ENCODE data around the gene HSPA5.

Gene HSPA5

GRCh38 chr9:125276771-125277170, 35.6 kb upstream of the HSPA5 start:
- peaks cover 6% of the 10 kb centered on the region for H3K4me1 ChIP-seq (ENCODE audit: low read depth, poor library complexity, severe bottlenecking)

GRCh38 chr9:125272697-125273096, 31.6 kb upstream of the HSPA5 start:
- Histone ChIP-seq H3K4me1 (ENCODE audit: low read depth, poor library complexity, severe bottlenecking) (peaks cover 14% of the 10 kb centered on the region), H3K79me2 (ENCODE audit: insufficient read depth, low read depth) (peaks cover 59% of the 10 kb centered on the region), H3K27ac (no peak overlapping the region), H3K27me3 (ENCODE audit: insufficient read depth, low read depth) (no peaks in the 10 kb centered on the region), H3K9ac (no peak overlapping the region), H3K36me3 (ENCODE audit: insufficient read depth) (no peaks in the 10 kb centered on the region; the same call in 1 of the 2 replicates), H2AFZ (ENCODE audit: low read depth) (no peak overlapping the region), H3K4me2 (no peak overlapping the region), H4K20me1 (ENCODE audit: insufficient read depth) (no peaks in the 10 kb centered on the region), H3K4me3 (IDR thresholded peaks at IDR 0.05; ENCODE audit: insufficient read depth, low read depth, low read length) (no peak overlapping the region)
- no peak for TF ChIP-seq CTCF (conservative IDR thresholded peaks at IDR 0.05; ENCODE audit: low read depth, low read length)

More at GRCh38 chr9:125276771-125277170, 35.6 kb upstream of the HSPA5 start:
- Histone ChIP-seq H3K36me3 (ENCODE audit: insufficient read depth) (no peaks in the 10 kb centered on the region; the same call in 1 of the 2 replicates), H3K79me2 (ENCODE audit: insufficient read depth, low read depth) (peaks cover 73% of the 10 kb centered on the region), H3K4me2 (no peak overlapping the region), H3K27ac (no peak overlapping the region), H3K27me3 (ENCODE audit: insufficient read depth, low read depth) (no peaks in the 10 kb centered on the region), H4K20me1 (ENCODE audit: insufficient read depth) (no peaks in the 10 kb centered on the region), H3K9ac (no peak overlapping the region), H3K4me3 (IDR thresholded peaks at IDR 0.05; ENCODE audit: insufficient read depth, low read depth, low read length) (no peak overlapping the region), H2AFZ (ENCODE audit: low read depth) (no peak overlapping the region)
- no peak for TF ChIP-seq CTCF (conservative IDR thresholded peaks at IDR 0.05; ENCODE audit: low read depth, low read length)

GRCh38 chr9:125271081-125271480, 29.9 kb upstream of the HSPA5 start:
- TF ChIP-seq CTCF (conservative IDR thresholded peaks at IDR 0.05; ENCODE audit: low read depth, low read length): no peak
- no peak overlapping the region for H3K9ac ChIP-seq
- H3K27ac ChIP-seq: no peak overlapping the region
- H3K4me2 ChIP-seq: no peak overlapping the region
- no peak overlapping the region for H2AFZ ChIP-seq (ENCODE audit: low read depth)
- no peaks in the 10 kb centered on the region for H3K27me3 ChIP-seq (ENCODE audit: insufficient read depth, low read depth)
- no peaks in the 10 kb centered on the region for H3K36me3 ChIP-seq (ENCODE audit: insufficient read depth)
- H3K4me1 ChIP-seq (ENCODE audit: low read depth, poor library complexity, severe bottlenecking): peaks cover 14% of the 10 kb centered on the region
- H3K4me3 ChIP-seq (IDR thresholded peaks at IDR 0.05; ENCODE audit: insufficient read depth, low read depth, low read length): no peak overlapping the region
- no peaks in the 10 kb centered on the region for H4K20me1 ChIP-seq (ENCODE audit: insufficient read depth)
- H3K79me2 ChIP-seq (ENCODE audit: insufficient read depth, low read depth): peaks cover 64% of the 10 kb centered on the region

- Histone ChIP-seq H3K9ac (no peak overlapping the region), H3K79me2 (ENCODE audit: insufficient read depth, low read depth) (peaks cover 63% of the 10 kb centered on the region)
Observed at GRCh38 chr9:125269014-125269397, 27.9 kb upstream of the HSPA5 start.

More at GRCh38 chr9:125269014-125269397, 27.9 kb upstream of the HSPA5 start:
- Histone ChIP-seq H3K27ac (no peak overlapping the region), H3K4me2 (no peak overlapping the region), H3K4me3 (IDR thresholded peaks at IDR 0.05; ENCODE audit: insufficient read depth, low read depth, low read length) (no peak overlapping the region), H3K4me1 (ENCODE audit: low read depth, poor library complexity, severe bottlenecking) (peaks cover 14% of the 10 kb centered on the region), H3K27me3 (ENCODE audit: insufficient read depth, low read depth) (no peaks in the 10 kb centered on the region), H4K20me1 (ENCODE audit: insufficient read depth) (no peaks in the 10 kb centered on the region), H3K36me3 (ENCODE audit: insufficient read depth) (no peaks in the 10 kb centered on the region), H2AFZ (ENCODE audit: low read depth) (no peak overlapping the region)
- no peak for TF ChIP-seq CTCF (conservative IDR thresholded peaks at IDR 0.05; ENCODE audit: low read depth, low read length)
